ENCODE data around the gene FMNL1.

DNA sequence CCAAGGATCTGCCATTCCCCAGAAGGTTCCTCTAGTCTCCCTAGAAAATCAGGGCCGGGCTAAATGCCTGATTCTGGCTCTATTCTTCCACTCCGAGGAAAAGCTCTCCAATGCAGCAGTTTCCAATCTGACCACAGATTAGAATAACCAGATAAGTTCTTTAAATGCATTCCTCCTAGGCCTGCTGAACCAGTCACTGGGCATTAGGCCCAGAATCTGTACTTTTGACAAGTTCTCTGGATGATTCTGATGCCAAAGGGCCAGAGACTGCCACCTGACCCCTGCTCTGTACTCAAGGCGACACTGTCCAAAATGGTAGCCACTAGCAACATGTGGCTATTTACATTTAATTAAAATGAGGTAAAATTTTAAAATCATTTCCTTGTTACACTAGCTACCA lies 72.8 kb downstream of the FMNL1 start:
- TF ChIP-seq, protein P1, sequence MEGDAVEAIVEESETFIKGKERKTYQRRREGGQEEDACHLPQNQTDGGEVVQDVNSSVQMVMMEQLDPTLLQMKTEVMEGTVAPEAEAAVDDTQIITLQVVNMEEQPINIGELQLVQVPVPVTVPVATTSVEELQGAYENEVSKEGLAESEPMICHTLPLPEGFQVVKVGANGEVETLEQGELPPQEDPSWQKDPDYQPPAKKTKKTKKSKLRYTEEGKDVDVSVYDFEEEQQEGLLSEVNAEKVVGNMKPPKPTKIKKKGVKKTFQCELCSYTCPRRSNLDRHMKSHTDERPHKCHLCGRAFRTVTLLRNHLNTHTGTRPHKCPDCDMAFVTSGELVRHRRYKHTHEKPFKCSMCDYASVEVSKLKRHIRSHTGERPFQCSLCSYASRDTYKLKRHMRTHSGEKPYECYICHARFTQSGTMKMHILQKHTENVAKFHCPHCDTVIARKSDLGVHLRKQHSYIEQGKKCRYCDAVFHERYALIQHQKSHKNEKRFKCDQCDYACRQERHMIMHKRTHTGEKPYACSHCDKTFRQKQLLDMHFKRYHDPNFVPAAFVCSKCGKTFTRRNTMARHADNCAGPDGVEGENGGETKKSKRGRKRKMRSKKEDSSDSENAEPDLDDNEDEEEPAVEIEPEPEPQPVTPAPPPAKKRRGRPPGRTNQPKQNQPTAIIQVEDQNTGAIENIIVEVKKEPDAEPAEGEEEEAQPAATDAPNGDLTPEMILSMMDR (IDR thresholded peaks at IDR 0.05), result peak in 1 of 7 experiments; percentile 5
- TF ChIP-seq EP300 (IDR thresholded peaks at IDR 0.05) (no peak), POLR2A (IDR thresholded peaks at IDR 0.05) (no peak)

All from stomach (tissue), 4 donors.